ENCODE data around the gene CCDC86.

CCDC86 gene

GRCh38 chr11:60891103-60891741 is 49.3 kb downstream of the CCDC86 start:
- TF ChIP-seq ZFX (IDR thresholded peaks at IDR 0.05): no peak
- no peak for TF ChIP-seq CTCF (conservative IDR thresholded peaks at IDR 0.05)
- H3K27ac ChIP-seq: peak overlapping the region; percentile 64

- H3K27ac ChIP-seq: no peak overlapping the region
- no peak for TF ChIP-seq ZFX (IDR thresholded peaks at IDR 0.05)
- TF ChIP-seq CTCF (conservative IDR thresholded peaks at IDR 0.05): no peak
Observed at GRCh38 chr11:60895687-60896086, 53.8 kb downstream of the CCDC86 start.

GRCh38 chr11:60897496-60897895 is 55.6 kb downstream of the CCDC86 start:
- no peak overlapping the region for H3K27ac ChIP-seq
- TF ChIP-seq CTCF (conservative IDR thresholded peaks at IDR 0.05): no peak
- no peak for TF ChIP-seq ZFX (IDR thresholded peaks at IDR 0.05)

GRCh38 chr11:60899046-60899936 is 57.4 kb downstream of the CCDC86 start:
- H3K27ac ChIP-seq: no peak overlapping the region
- peak; percentile 97 for TF ChIP-seq CTCF (conservative IDR thresholded peaks at IDR 0.05)
- TF ChIP-seq ZFX (IDR thresholded peaks at IDR 0.05): no peak

GRCh38 chr11:60899977-60900376 is 58.1 kb downstream of the CCDC86 start:
- H3K27ac ChIP-seq: no peak overlapping the region
- TF ChIP-seq ZFX (IDR thresholded peaks at IDR 0.05) (no peak), CTCF (conservative IDR thresholded peaks at IDR 0.05) (no peak)
